Measurements from ENCODE around the gene CAMK4. TPM values are rescaled to one million over a fixed set of nuclear protein-coding genes. Genes with fewer than 3 reads are reported as not detected.

Gene CAMK4
- total and polyA plus RNA-seq, 2 of the 8 experiments (the other 6 are each of a cell fraction or from before 2014, with no cell fraction given): 1.8 to 8.3 TPM

- Histone ChIP-seq H3K36me3 (ENCODE audit: control insufficient read depth in 2 of 4, insufficient read depth in 4 of 4, low read length in 3 of 4) (no peaks in the 10 kb centered on the region), H2BK120ac (replicated peaks; ENCODE audit: low read depth, low read length) (no peak overlapping the region), H3K23ac (ENCODE audit: insufficient read length) (no peak overlapping the region), H3K56ac (replicated peaks; ENCODE audit: insufficient read length, low read depth, low read length) (no peak overlapping the region), H4K5ac (ENCODE audit: insufficient read length, low read depth, low read length) (no peak overlapping the region), H4K91ac (replicated peaks; ENCODE audit: insufficient read length, low read length) (no peak overlapping the region), H3K4me3 (ENCODE audit: extremely low read depth in 1 of 4, insufficient read depth in 2 of 4, low read depth in 3 of 4, low read length in 4 of 4) (no peak overlapping the region), H2BK20ac (ENCODE audit: low read length) (no peak overlapping the region), H3K23me2 (ENCODE audit: low read depth, low read length) (no peaks in the 10 kb centered on the region), H4K20me1 (replicated peaks in 1 of 2; ENCODE audit: control insufficient read depth in 1 of 2, insufficient read depth in 2 of 2, low read length in 2 of 2) (no peaks in the 10 kb centered on the region), H3K14ac (ENCODE audit: insufficient read length) (no peak overlapping the region), H3K4me1 (replicated peaks in 1 of 4; ENCODE audit: control insufficient read depth in 3 of 4, insufficient read depth in 4 of 4, low read length in 3 of 4) (no peaks in the 10 kb centered on the region), H3K27ac (ENCODE audit: low read depth, low read length) (no peak overlapping the region), H2BK15ac (ENCODE audit: low read length) (no peak overlapping the region), H2AK5ac (ENCODE audit: low read depth, low read length) (no peak overlapping the region), H2AFZ (ENCODE audit: low read length) (no peak overlapping the region), H3K79me1 (ENCODE audit: low read depth, low read length) (no peaks in the 10 kb centered on the region), H2BK12ac (ENCODE audit: low read depth, low read length) (no peak overlapping the region), H3K27me3 (replicated peaks in 1 of 4; ENCODE audit: control insufficient read depth in 3 of 4, extremely low read depth in 1 of 4, insufficient read depth in 3 of 4, low read length in 3 of 4) (no peaks in the 10 kb centered on the region), H3K9me3 (ENCODE audit: insufficient read depth in 2 of 2, low read depth in 1 of 2, low read length in 1 of 2) (no peaks in the 10 kb centered on the region), H4K8ac (ENCODE audit: extremely low read depth, insufficient read depth, low read length) (no peak overlapping the region), H3K4me2 (ENCODE audit: insufficient read depth in 1 of 2, low read depth in 2 of 2, low read length in 2 of 2) (no peak overlapping the region), H3K18ac (ENCODE audit: extremely low read depth, low read length) (no peak overlapping the region), H2BK5ac (ENCODE audit: low read depth, low read length) (no peak overlapping the region), H3K9ac (replicated peaks in 1 of 4; ENCODE audit: extremely low read depth in 1 of 4, low read depth in 3 of 4, low read length in 3 of 4) (no peak overlapping the region), H3K4ac (replicated peaks; ENCODE audit: insufficient read length, low read depth, low read length) (no peak overlapping the region), H3K79me2 (ENCODE audit: control insufficient read depth in 1 of 2, insufficient read depth in 2 of 2, low read length in 2 of 2) (no peaks in the 10 kb centered on the region)
- TF ChIP-seq HDAC6 (IDR thresholded peaks at IDR 0.05; ENCODE audit: low read depth, low read length) (no peak), RFX5 (IDR thresholded peaks at IDR 0.05; ENCODE audit: borderline replicate concordance, low read depth, low read length) (no peak), BACH1 (IDR thresholded peaks at IDR 0.05; ENCODE audit: low read length) (no peak)
- POLR2A ChIA-PET (ENCODE audit: partially characterized antibody): no interaction called here
- 87% methylated on average over 3 of the region's 3 CpGs; no CpG with 5 or more reads in 1 of the 2 experiments for WGBS, 2 experiments (ENCODE audit: extremely low coverage in 1 of 2, insufficient coverage in 1 of 2, insufficient read length in 1 of 2, insufficient replicate concordance in 2 of 2, low coverage in 1 of 2, low lambda C conversion rate in 2 of 2, missing lambda C conversion rate in 1 of 2)
- no peak for DNase-seq (ENCODE audit: low read depth in 1 of 2, low spot score in 2 of 2)
- FAIRE-seq: no peak
- CTCF ChIA-PET (ENCODE audit: partially characterized antibody): interaction anchor here (0.7 to 1.0 kb wide), 3 partner anchors 9 to 111 kb away, joined by 3 read pairs; no protein-coding TSS in a partner anchor
Measured at GRCh38 chr5:111183064-111183463, 41.1 kb upstream of the CAMK4 start.

All from H1 (cell line).